Measurements from ENCODE around the gene DDX5.
"Not testable (repeated sequence)": the region's sequence is repeated elsewhere in the genome, so short reads cannot be mapped to it uniquely, and the experiment has no call there.

The DDX5 gene

GRCh38 chr17:64488301-64488700, 17.8 kb downstream of the DDX5 start:
- Mint-ChIP-seq H3K4me3 (no peak overlapping the region), H3K9me3 (no peaks in the 10 kb centered on the region), H3K27ac (no peak overlapping the region), H3K4me1 (peaks cover 11% of the 10 kb centered on the region), H3K27me3 (no peaks in the 10 kb centered on the region)
- DNase-seq, result no peak
- no peak for ATAC-seq

GRCh38 chr17:64484380-64484779, 21.7 kb downstream of the DDX5 start:
- no peak for ATAC-seq
- Mint-ChIP-seq H3K4me3 (no peak overlapping the region), H3K27ac (no peak overlapping the region), H3K4me1 (no peaks in the 10 kb centered on the region), H3K9me3 (no peaks in the 10 kb centered on the region), H3K27me3 (no peaks in the 10 kb centered on the region)
- DNase-seq, result no peak

GRCh38 chr17:64480951-64481350, 25.1 kb downstream of the DDX5 start:
- no peaks in the 10 kb centered on the region for H3K27me3 Mint-ChIP-seq
- DNase-seq (no peak), ATAC-seq (no peak)
- H3K4me1 Mint-ChIP-seq, result no peaks in the 10 kb centered on the region
- H3K9me3 Mint-ChIP-seq, result no peaks in the 10 kb centered on the region
- H3K27ac Mint-ChIP-seq, result no peak overlapping the region
- no peak overlapping the region for H3K4me3 Mint-ChIP-seq

- no peak for ATAC-seq
These were observed 28.2 kb downstream of the DDX5 start for GRCh38 chr17:64477849-64478248.

GRCh38 chr17:64472564-64472963, 33.5 kb downstream of the DDX5 start:
- DNase-seq (no peak), ATAC-seq (no peak)
- Mint-ChIP-seq H3K27me3 (no peaks in the 10 kb centered on the region), H3K27ac (no peak overlapping the region), H3K4me3 (no peak overlapping the region), H3K4me1 (no peaks in the 10 kb centered on the region), H3K9me3 (no peaks in the 10 kb centered on the region)

More at GRCh38 chr17:64477849-64478248, 28.2 kb downstream of the DDX5 start:
- Mint-ChIP-seq H3K27ac (no peak overlapping the region), H3K4me1 (no peaks in the 10 kb centered on the region), H3K9me3 (no peaks in the 10 kb centered on the region), H3K27me3 (no peaks in the 10 kb centered on the region), H3K4me3 (no peak overlapping the region)
- DNase-seq, result no peak

GRCh38 chr17:64471440-64471839, 34.6 kb downstream of the DDX5 start:
- no peaks in the 10 kb centered on the region for H3K9me3 Mint-ChIP-seq
- H3K4me3 Mint-ChIP-seq, result no peak overlapping the region
- no peaks in the 10 kb centered on the region for H3K27me3 Mint-ChIP-seq
- no peak for DNase-seq
- H3K4me1 Mint-ChIP-seq, result no peaks in the 10 kb centered on the region
- H3K27ac Mint-ChIP-seq, result no peak overlapping the region
- ATAC-seq, result no peak

GRCh38 chr17:64470625-64471024, 35.5 kb downstream of the DDX5 start:
- Mint-ChIP-seq H3K27ac (no peak overlapping the region), H3K4me1 (no peaks in the 10 kb centered on the region), H3K4me3 (no peak overlapping the region), H3K27me3 (no peaks in the 10 kb centered on the region), H3K9me3 (no peaks in the 10 kb centered on the region)
- no peak for ATAC-seq
- DNase-seq, result no peak

GRCh38 chr17:64466834-64467233, 39.3 kb downstream of the DDX5 start:
- ATAC-seq, H3K9me3 Mint-ChIP-seq, H3K4me1 Mint-ChIP-seq, H3K4me3 Mint-ChIP-seq, H3K27me3 Mint-ChIP-seq, DNase-seq: not testable (repeated sequence)
- H3K27ac Mint-ChIP-seq, result peak overlapping the region in 1 of 2 donors; percentile 55

- no peaks in the 10 kb centered on the region for H3K4me1 Mint-ChIP-seq
- H3K9me3 Mint-ChIP-seq, result no peaks in the 10 kb centered on the region
- no peak overlapping the region for H3K4me3 Mint-ChIP-seq
- H3K27me3 Mint-ChIP-seq, result no peaks in the 10 kb centered on the region
- H3K27ac Mint-ChIP-seq, result no peak overlapping the region
- DNase-seq (no peak), ATAC-seq (no peak)
These were observed 39.9 kb downstream of the DDX5 start for GRCh38 chr17:64466019-64466735.

- DNase-seq (no peak), ATAC-seq (no peak)
- Mint-ChIP-seq H3K27me3 (no peaks in the 10 kb centered on the region), H3K9me3 (no peaks in the 10 kb centered on the region), H3K4me1 (peaks cover 5% of the 10 kb centered on the region), H3K4me3 (no peak overlapping the region), H3K27ac (no peak overlapping the region)
These were observed 44.3 kb downstream of the DDX5 start for GRCh38 chr17:64461788-64462187.

- no peaks in the 10 kb centered on the region for H3K9me3 Mint-ChIP-seq
These were observed 45.1 kb downstream of the DDX5 start for GRCh38 chr17:64460955-64461354.

GRCh38 chr17:64459818-64460217, 46.3 kb downstream of the DDX5 start:
- peaks cover 15% of the 10 kb centered on the region for H3K4me1 Mint-ChIP-seq
- not testable (repeated sequence) for H3K9me3 Mint-ChIP-seq, H3K27ac Mint-ChIP-seq, H3K27me3 Mint-ChIP-seq, H3K4me3 Mint-ChIP-seq, DNase-seq, ATAC-seq

More at GRCh38 chr17:64460955-64461354, 45.1 kb downstream of the DDX5 start:
- Mint-ChIP-seq H3K27me3 (no peaks in the 10 kb centered on the region), H3K27ac (peak overlapping the region in 1 of 2 donors; percentile 5), H3K4me3 (no peak overlapping the region), H3K4me1 (peaks cover 11% of the 10 kb centered on the region)
- ATAC-seq (no peak), DNase-seq (no peak)

- DNase-seq (no peak), ATAC-seq (no peak)
- Mint-ChIP-seq H3K4me3 (no peak overlapping the region), H3K27ac (peak overlapping the region in 1 of 2 donors; percentile 88), H3K27me3 (no peaks in the 10 kb centered on the region), H3K9me3 (no peaks in the 10 kb centered on the region), H3K4me1 (peaks cover 15% of the 10 kb centered on the region)
These were observed 46.8 kb downstream of the DDX5 start for GRCh38 chr17:64459284-64459747.

- ATAC-seq (no peak), DNase-seq (no peak)
- H3K9me3 Mint-ChIP-seq, result no peaks in the 10 kb centered on the region
- H3K4me3 Mint-ChIP-seq, result no peak overlapping the region
- no peak overlapping the region for H3K27ac Mint-ChIP-seq
- H3K4me1 Mint-ChIP-seq, result peaks cover 15% of the 10 kb centered on the region
- no peaks in the 10 kb centered on the region for H3K27me3 Mint-ChIP-seq
These were observed 47.3 kb downstream of the DDX5 start for GRCh38 chr17:64458756-64459155.

GRCh38 chr17:64457156-64457555, 48.9 kb downstream of the DDX5 start:
- Mint-ChIP-seq H3K27ac (no peak overlapping the region), H3K4me3 (no peak overlapping the region), H3K9me3 (no peaks in the 10 kb centered on the region), H3K27me3 (no peaks in the 10 kb centered on the region), H3K4me1 (peaks cover 15% of the 10 kb centered on the region)
- DNase-seq, result no peak
- no peak for ATAC-seq

- Mint-ChIP-seq H3K9me3 (no peaks in the 10 kb centered on the region), H3K27ac (peak overlapping the region in 1 of 2 donors; percentile 87), H3K27me3 (no peaks in the 10 kb centered on the region), H3K4me1 (peaks cover 15% of the 10 kb centered on the region), H3K4me3 (no peak overlapping the region)
- DNase-seq, result no peak
- no peak for ATAC-seq
These were observed 49.9 kb downstream of the DDX5 start for GRCh38 chr17:64455993-64456885.

All from stimulated activated naive CD8-positive, alpha-beta T cell treated with anti-CD3 and anti-CD28 coated beads, Interleukin-15, amount 100 ng/mL, for 72 hours (primary cell).